ENCODE measurements around the gene UMAD1. TPM values are rescaled to one million over a fixed set of nuclear protein-coding genes. Genes with fewer than 3 reads are reported as not detected.
A peak's percentile ranks its signal among the peaks of the same experiment; 100 is the strongest.

UMAD1 gene
- total RNA-seq, 2 donors from 2014 or later, result 21.9 to 26.3 TPM

- Histone ChIP-seq H3K9ac (ENCODE audit: low read depth in 2 of 2, low read length in 2 of 2) (no peak overlapping the region), H3K4me3 (no peak overlapping the region), H3K4me1 (no peaks in the 10 kb centered on the region), H3K36me3 (no peaks in the 10 kb centered on the region), H3K27me3 (no peaks in the 10 kb centered on the region), H3K27ac (no peak overlapping the region), H3K9me3 (no peaks in the 10 kb centered on the region)
- intact Hi-C loops (cut with DNase I), result no loop called here
- TF ChIP-seq, protein P1, sequence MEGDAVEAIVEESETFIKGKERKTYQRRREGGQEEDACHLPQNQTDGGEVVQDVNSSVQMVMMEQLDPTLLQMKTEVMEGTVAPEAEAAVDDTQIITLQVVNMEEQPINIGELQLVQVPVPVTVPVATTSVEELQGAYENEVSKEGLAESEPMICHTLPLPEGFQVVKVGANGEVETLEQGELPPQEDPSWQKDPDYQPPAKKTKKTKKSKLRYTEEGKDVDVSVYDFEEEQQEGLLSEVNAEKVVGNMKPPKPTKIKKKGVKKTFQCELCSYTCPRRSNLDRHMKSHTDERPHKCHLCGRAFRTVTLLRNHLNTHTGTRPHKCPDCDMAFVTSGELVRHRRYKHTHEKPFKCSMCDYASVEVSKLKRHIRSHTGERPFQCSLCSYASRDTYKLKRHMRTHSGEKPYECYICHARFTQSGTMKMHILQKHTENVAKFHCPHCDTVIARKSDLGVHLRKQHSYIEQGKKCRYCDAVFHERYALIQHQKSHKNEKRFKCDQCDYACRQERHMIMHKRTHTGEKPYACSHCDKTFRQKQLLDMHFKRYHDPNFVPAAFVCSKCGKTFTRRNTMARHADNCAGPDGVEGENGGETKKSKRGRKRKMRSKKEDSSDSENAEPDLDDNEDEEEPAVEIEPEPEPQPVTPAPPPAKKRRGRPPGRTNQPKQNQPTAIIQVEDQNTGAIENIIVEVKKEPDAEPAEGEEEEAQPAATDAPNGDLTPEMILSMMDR (IDR thresholded peaks at IDR 0.05), result no peak
- no peak for DNase-seq
Measured at GRCh38 chr7:7757576-7757975, 117.0 kb downstream of the UMAD1 start.

DNA sequence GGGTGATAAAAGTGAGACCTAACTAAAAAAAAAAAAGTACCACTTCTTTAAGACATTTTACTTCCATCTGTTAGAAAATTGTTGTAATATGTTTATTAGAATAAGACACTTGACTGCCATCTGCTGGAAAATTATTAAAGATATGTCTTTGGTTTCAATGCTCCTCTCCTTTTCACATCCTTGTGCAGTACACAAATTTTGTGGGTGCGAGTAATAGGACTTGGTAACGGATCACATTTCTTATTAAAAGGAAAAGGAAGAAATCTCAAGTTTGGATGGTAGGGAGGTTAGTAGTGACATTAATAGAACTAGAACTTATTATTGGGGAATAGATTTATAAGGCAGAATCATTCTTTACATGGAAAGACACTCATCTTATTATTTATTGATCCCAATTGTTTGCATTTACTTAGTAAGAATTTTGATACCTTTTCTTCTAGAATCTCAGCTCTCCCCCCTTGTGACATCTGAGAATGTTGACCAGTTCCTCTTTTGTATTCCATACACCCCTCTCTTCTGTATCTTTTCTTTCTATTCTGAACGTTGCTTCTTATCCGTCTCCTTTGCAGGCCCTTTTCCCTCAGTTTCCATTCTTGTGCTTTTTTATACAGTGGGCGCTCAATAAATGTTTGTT lies 120.9 kb downstream of the UMAD1 start:
- DNase-seq, result no peak
- intact Hi-C loops (cut with DNase I), result loop anchor here (5.0 kb wide), 1 partner anchor 79 kb away; no protein-coding TSS in a partner anchor
- TF ChIP-seq, protein P1 (IDR thresholded peaks at IDR 0.05), result no peak
- H3K4me1 ChIP-seq, result no peaks in the 10 kb centered on the region
- H3K36me3 ChIP-seq, result no peaks in the 10 kb centered on the region
- no peaks in the 10 kb centered on the region for H3K27me3 ChIP-seq
- H3K4me3 ChIP-seq, result peak overlapping the region; percentile 32
- H3K27ac ChIP-seq, result peak overlapping the region; percentile 60
- H3K9ac ChIP-seq (ENCODE audit: low read depth in 2 of 2, low read length in 2 of 2), result no peak overlapping the region
- H3K9me3 ChIP-seq, result no peaks in the 10 kb centered on the region

DNA sequence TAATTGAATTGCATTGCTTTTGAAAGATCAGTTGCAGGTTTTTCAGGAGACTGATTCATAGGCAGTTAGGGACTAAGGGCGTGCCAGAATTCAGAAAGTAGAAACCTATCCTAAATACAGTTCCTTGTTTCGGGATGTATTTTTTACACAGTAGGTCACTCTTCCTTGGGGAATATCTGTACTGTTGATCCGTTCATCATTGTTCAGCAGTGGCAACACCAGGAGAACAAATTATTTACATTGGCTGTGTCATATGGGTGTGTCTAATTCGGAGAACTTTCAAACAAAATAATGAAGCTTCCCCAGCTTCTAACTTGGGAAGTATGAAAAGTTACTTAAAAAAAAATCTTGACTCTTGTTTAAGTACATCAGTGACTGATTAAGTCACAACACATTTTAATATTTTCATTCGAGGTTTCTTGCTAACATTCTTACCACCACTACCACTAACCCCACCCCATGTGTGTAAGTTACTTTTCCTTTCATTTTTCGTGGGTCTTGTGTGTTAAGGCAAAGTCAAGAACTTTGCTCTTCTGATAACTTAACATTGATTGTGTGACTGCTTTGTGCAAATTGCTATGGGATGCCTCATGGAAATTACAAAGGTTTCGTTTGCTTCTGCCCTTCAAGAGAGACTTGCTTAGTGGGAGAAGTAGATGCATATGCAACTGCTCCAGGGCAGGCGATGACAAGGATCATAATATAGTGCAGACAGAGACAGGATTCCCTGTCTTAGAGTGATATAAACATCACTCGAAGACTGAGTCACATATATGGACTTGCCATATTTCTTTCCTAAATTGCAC lies 121.6 kb downstream of the UMAD1 start:
- no peak overlapping the region for H3K9ac ChIP-seq (ENCODE audit: low read depth in 2 of 2, low read length in 2 of 2)
- no peaks in the 10 kb centered on the region for H3K27me3 ChIP-seq
- H3K36me3 ChIP-seq, result no peaks in the 10 kb centered on the region
- H3K27ac ChIP-seq, result peak overlapping the region; percentile 60
- intact Hi-C loops (cut with DNase I), result loop anchor here (5.0 kb wide), 1 partner anchor 80 kb away; no protein-coding TSS in a partner anchor
- H3K9me3 ChIP-seq, result no peaks in the 10 kb centered on the region
- no peaks in the 10 kb centered on the region for H3K4me1 ChIP-seq
- TF ChIP-seq, protein P1 (IDR thresholded peaks at IDR 0.05), result no peak
- H3K4me3 ChIP-seq, result peak overlapping the region; percentile 32
- DNase-seq, result no peak

GRCh38 chr7:7764520-7765396 lies 124.2 kb downstream of the UMAD1 start:
- TF ChIP-seq, protein P1 (IDR thresholded peaks at IDR 0.05), result no peak
- no peaks in the 10 kb centered on the region for H3K9me3 ChIP-seq
- H3K4me3 ChIP-seq, result no peak overlapping the region
- no peaks in the 10 kb centered on the region for H3K36me3 ChIP-seq
- intact Hi-C loops (cut with DNase I), result loop anchor here (5.0 kb wide), 1 partner anchor 82 kb away; no protein-coding TSS in a partner anchor
- H3K9ac ChIP-seq (ENCODE audit: low read depth in 2 of 2, low read length in 2 of 2), result no peak overlapping the region
- H3K4me1 ChIP-seq, result no peaks in the 10 kb centered on the region
- no peak for DNase-seq
- no peaks in the 10 kb centered on the region for H3K27me3 ChIP-seq
- no peak overlapping the region for H3K27ac ChIP-seq

- TF ChIP-seq, protein P1 (IDR thresholded peaks at IDR 0.05), result no peak
- intact Hi-C loops (cut with DNase I), result no loop called here
- no peaks in the 10 kb centered on the region for H3K27me3 ChIP-seq
Measured at GRCh38 chr7:7765422-7765821, 124.9 kb downstream of the UMAD1 start.

More at GRCh38 chr7:7765422-7765821, 124.9 kb downstream of the UMAD1 start:
- Histone ChIP-seq H3K9ac (ENCODE audit: low read depth in 2 of 2, low read length in 2 of 2) (no peak overlapping the region), H3K36me3 (no peaks in the 10 kb centered on the region), H3K27ac (no peak overlapping the region), H3K9me3 (no peaks in the 10 kb centered on the region), H3K4me1 (no peaks in the 10 kb centered on the region), H3K4me3 (no peak overlapping the region)
- no peak for DNase-seq
